ENCODE results near the gene SLC6A11. TPM values are rescaled to one million over a fixed set of nuclear protein-coding genes. Genes with fewer than 3 reads are reported as not detected.

SLC6A11 gene
- total and polyA plus RNA-seq, 9 of the 15 experiments (the other 6 are each of a cell fraction or from before 2014, with no cell fraction given) = 0.04 TPM; not detected in 8

- Histone ChIP-seq H3K4me3 (no peak overlapping the region), H3K27me3 (ENCODE audit: control insufficient read depth in 2 of 2, insufficient read depth in 2 of 2, low read length in 2 of 2) (peaks cover 0 to 19% of the 10 kb centered on the region in 2 experiments; a peak in 2 of 5 replicates)
- TF ChIP-seq SP2 (IDR thresholded peaks at IDR 0.05; ENCODE audit: extremely low read depth, low read depth, low read length, poor library complexity, severe bottlenecking) (no peak), MECOM (CRISPR knock-in tag; IDR thresholded peaks at IDR 0.05) (no peak), RBFOX2 (IDR thresholded peaks at IDR 0.05; ENCODE audit: low read depth, low read length) (no peak), ZBTB8A (IDR thresholded peaks at IDR 0.05; ENCODE audit: partially characterized antibody) (no peak), ETV6 (IDR thresholded peaks at IDR 0.05; ENCODE audit: borderline replicate concordance in 1 of 2, low read depth in 2 of 2, low read length in 1 of 2) (no peak), ETV6 (CRISPR knock-in tag; IDR thresholded peaks at IDR 0.05; ENCODE audit: borderline replicate concordance) (no peak), RBM17 (IDR thresholded peaks at IDR 0.05; ENCODE audit: borderline replicate concordance, low read depth, low read length) (no peak), TRIM28 (IDR thresholded peaks at IDR 0.05) (no peak), STAT6 (CRISPR knock-in tag; IDR thresholded peaks at IDR 0.05) (no peak), ATF7 (IDR thresholded peaks at IDR 0.05) (no peak), TBL1XR1 (IDR thresholded peaks at IDR 0.05; ENCODE audit: low read length in 2 of 2) (no peak), CHAMP1 (IDR thresholded peaks at IDR 0.05) (no peak), FOXA3 (CRISPR knock-in tag; conservative IDR thresholded peaks at IDR 0.05 in 1 of 2, IDR thresholded peaks at IDR 0.05 in 1 of 2) (no peak), PHF20 (IDR thresholded peaks at IDR 0.05; ENCODE audit: partially characterized antibody) (no peak)
Observed at GRCh38 chr3:10968401-10968800, 152.4 kb downstream of the SLC6A11 start.

More at GRCh38 chr3:10968401-10968800, 152.4 kb downstream of the SLC6A11 start:
- FAIRE-seq (no peak), ATAC-seq (no peak), DNase-seq (ENCODE audit: extremely low read depth in 1 of 4, low spot score in 3 of 4) (no peak)
- 0% methylated on average over 4 of the region's 4 CpGs for WGBS (ENCODE audit: insufficient coverage, low coverage, missing lambda C conversion rate)
- no peak overlapping the region for H3K27ac ChIP-seq (ENCODE audit: extremely low read depth, low read depth, low read length)
- H3K9me1 ChIP-seq (ENCODE audit: control insufficient read depth, insufficient read depth, low read length) = no peaks in the 10 kb centered on the region
- ChIA-PET CTCF (ENCODE audit: low intra/inter-chr PET ratio) (no interaction called here), POLR2A (no interaction called here)
- H3K79me2 ChIP-seq (ENCODE audit: control insufficient read depth, insufficient read depth, low read length) = no peaks in the 10 kb centered on the region
- no TSS peak for BruUV-seq (replicated peaks)
- H4K20me1 ChIP-seq (replicated peaks; ENCODE audit: control insufficient read depth, insufficient read depth, low read length) = peaks cover 14% of the 10 kb centered on the region
- H3K9me3 ChIP-seq (replicated peaks; ENCODE audit: control insufficient read depth, insufficient read depth, low read depth, low read length) = no peaks in the 10 kb centered on the region
- H3K4me2 ChIP-seq (ENCODE audit: insufficient read depth, low read length) = no peak overlapping the region
- no peaks in the 10 kb centered on the region for H3K4me1 ChIP-seq (replicated peaks in 1 of 2; ENCODE audit: control insufficient read depth in 2 of 2, insufficient read depth in 2 of 2, low read length in 2 of 2)
- H2AFZ ChIP-seq (ENCODE audit: low read depth, low read length) = no peak overlapping the region
- intact Hi-C loops (cut with micrococcal nuclease) (no loop called here), in situ Hi-C loops (cut with MboI) (no loop called here)
- no peaks in the 10 kb centered on the region for H3K36me3 ChIP-seq (ENCODE audit: control insufficient read depth, insufficient read depth, low read length)
- no peak overlapping the region for H3K9ac ChIP-seq (ENCODE audit: insufficient read depth in 1 of 2, low read depth in 2 of 2, low read length in 2 of 2)

Data from K562 (cell line).